Upper lobe of right lung (tissue), 1 donor: ENCODE data around the gene CELF4. TPM values are rescaled to one million over a fixed set of nuclear protein-coding genes. Genes with fewer than 3 reads are reported as not detected.

ENCODE experiments used
- ATAC-seq: fragments of 200-7000 bp; cut with Tn5 transposase; one replicate; pipeline ENCODE4 v1.9.1; 2020; ENCODE audit warnings: mild to moderate bottlenecking, moderate library complexity
- DNase-seq: peaks from one replicate; pipeline ENCODE4 v3.0.0-alpha.2; 2020
- H3K27ac ChIP-seq: fragments of 200-600 bp; one replicate; pipeline ENCODE4 v1.8.0; 2022
- H3K27me3 ChIP-seq: fragments of 200-600 bp; one replicate; pipeline ENCODE4 v1.8.0; 2022; ENCODE audit warnings: mild to moderate bottlenecking
- H3K36me3 ChIP-seq: fragments of 200-600 bp; one replicate; pipeline ENCODE4 v1.8.0; 2022
- H3K4me1 ChIP-seq: fragments of 200-600 bp; one replicate; pipeline ENCODE4 v1.8.0; 2022
- H3K4me3 ChIP-seq: fragments of 200-600 bp; one replicate; pipeline ENCODE4 v1.8.0; 2022; ENCODE audit warnings: mild to moderate bottlenecking
- H3K9me3 ChIP-seq: fragments of 200-600 bp; one replicate; pipeline ENCODE4 v1.8.0; 2022
- intact Hi-C: fragments of 100-400 bp; cut with DNase I; formaldehyde crosslinking; loops from one replicate; pipeline ENCODE4 v1.11.0; 2022
- total RNA-seq: library from RNA; stranded (reverse); fragmentation: NEBNext Ultra II Directional; extraction: Animal tissue kit (Norgen Biotek cat#: 25700); gene quantifications from one replicate; pipeline ENCODE4 v1.2.1, GENCODE V29; 2021
- TF ChIP-seq, protein P1 (sequence below): fragments of 200-600 bp; IDR thresholded peaks from one replicate; pipeline ENCODE4 v1.8.0; 2022; ENCODE audit warnings: antibody characterized with exemption
- donor health status: DM: no; HTN: yes; CAD: no; lungs with severe emphysema.

Gene CELF4
- total RNA-seq, 1 donor from 2014 or later: 1.2 TPM

DNA sequence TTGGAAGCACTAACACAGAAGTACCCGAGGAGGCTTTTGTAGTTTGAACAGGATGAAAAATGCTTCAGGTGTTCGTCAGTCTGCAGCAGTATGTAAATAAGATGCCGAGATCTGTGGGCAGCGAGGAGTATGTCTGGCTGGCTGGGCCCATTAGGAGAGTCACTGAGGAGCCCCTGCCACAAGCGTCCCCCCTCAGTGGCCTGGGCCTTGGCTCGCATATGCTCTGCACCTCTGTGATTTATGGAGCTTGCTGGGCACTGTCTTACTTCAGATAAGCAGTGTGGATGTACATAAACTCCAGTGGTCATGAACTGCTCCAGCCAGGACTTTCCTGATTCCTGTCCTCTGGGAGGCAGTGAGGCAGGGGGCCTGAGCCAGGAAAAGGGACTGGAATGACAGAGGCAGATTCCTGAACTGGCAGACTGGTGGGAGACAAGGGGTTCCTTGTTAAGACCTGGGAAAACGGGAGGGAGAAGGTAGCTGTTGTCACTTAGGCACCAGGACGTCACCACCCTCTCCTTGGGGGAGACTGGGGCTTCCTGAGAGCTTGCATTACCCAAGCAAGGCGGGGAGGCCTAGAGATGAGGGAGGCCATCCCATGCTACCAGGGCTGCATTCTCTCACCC lies 46.0 kb downstream of the CELF4 start:
- Histone ChIP-seq H3K27ac (no peak overlapping the region), H3K36me3 (no peaks in the 10 kb centered on the region), H3K4me3 (no peak overlapping the region), H3K9me3 (no peaks in the 10 kb centered on the region), H3K27me3 (peaks cover 22% of the 10 kb centered on the region), H3K4me1 (no peaks in the 10 kb centered on the region)
- no peak for ATAC-seq
- TF ChIP-seq, protein P1, sequence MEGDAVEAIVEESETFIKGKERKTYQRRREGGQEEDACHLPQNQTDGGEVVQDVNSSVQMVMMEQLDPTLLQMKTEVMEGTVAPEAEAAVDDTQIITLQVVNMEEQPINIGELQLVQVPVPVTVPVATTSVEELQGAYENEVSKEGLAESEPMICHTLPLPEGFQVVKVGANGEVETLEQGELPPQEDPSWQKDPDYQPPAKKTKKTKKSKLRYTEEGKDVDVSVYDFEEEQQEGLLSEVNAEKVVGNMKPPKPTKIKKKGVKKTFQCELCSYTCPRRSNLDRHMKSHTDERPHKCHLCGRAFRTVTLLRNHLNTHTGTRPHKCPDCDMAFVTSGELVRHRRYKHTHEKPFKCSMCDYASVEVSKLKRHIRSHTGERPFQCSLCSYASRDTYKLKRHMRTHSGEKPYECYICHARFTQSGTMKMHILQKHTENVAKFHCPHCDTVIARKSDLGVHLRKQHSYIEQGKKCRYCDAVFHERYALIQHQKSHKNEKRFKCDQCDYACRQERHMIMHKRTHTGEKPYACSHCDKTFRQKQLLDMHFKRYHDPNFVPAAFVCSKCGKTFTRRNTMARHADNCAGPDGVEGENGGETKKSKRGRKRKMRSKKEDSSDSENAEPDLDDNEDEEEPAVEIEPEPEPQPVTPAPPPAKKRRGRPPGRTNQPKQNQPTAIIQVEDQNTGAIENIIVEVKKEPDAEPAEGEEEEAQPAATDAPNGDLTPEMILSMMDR: no peak
- intact Hi-C loops: no loop called here
- DNase-seq: no peak

DNA sequence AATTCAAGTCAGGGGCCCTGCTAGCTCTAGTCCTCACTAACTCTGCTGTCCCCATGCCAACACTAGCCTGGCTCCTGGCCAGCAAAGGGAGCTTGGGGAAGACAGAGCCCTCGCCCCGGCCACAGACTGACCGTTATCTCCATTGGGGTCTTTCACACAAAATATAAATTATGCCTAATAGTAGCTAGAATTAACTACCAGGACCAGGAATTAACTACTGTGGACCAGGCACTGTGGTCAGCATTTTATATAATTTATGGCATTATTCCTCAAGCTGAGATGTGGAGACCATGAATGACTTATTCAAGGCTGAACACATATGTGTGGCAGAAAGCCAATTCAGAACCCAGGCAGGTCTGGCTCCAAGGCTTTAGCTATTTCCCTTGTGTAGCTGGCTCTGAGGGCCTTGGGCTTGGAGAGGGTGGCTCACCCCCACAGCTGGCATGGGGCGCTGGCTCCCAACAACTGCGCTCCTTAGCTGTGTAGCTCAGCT lies 49.2 kb downstream of the CELF4 start:
- Histone ChIP-seq H3K4me1 (no peaks in the 10 kb centered on the region), H3K9me3 (no peaks in the 10 kb centered on the region), H3K36me3 (no peaks in the 10 kb centered on the region), H3K27me3 (no peaks in the 10 kb centered on the region), H3K27ac (no peak overlapping the region), H3K4me3 (no peak overlapping the region)
- ATAC-seq (no peak), DNase-seq (no peak)
- intact Hi-C loops: no loop called here
- TF ChIP-seq, protein P1: no peak

DNA sequence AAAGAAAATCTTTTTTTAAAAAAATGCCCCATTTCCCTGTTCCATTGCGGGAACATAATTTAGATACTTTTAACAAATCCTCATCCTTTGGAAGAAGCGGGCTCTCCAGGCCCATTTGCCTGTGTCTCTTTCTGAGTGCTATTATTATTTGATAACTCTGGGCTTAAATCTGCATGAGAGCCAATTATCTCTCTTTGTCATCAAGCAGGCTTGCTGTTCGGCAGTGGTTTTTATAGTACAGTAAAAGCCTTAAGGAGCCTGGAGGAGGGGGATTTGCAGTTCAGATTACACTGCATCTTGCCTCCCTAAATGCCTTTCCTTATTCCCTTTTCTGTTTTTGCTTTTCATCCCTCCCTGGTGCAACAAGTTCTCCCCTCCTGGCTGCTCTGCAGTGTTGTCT lies 50.6 kb downstream of the CELF4 start:
- Histone ChIP-seq H3K27me3 (no peaks in the 10 kb centered on the region), H3K4me1 (no peaks in the 10 kb centered on the region), H3K36me3 (no peaks in the 10 kb centered on the region), H3K4me3 (no peak overlapping the region), H3K9me3 (no peaks in the 10 kb centered on the region), H3K27ac (no peak overlapping the region)
- DNase-seq: no peak
- TF ChIP-seq, protein P1: no peak
- intact Hi-C loops: no loop called here
- ATAC-seq: no peak

DNA sequence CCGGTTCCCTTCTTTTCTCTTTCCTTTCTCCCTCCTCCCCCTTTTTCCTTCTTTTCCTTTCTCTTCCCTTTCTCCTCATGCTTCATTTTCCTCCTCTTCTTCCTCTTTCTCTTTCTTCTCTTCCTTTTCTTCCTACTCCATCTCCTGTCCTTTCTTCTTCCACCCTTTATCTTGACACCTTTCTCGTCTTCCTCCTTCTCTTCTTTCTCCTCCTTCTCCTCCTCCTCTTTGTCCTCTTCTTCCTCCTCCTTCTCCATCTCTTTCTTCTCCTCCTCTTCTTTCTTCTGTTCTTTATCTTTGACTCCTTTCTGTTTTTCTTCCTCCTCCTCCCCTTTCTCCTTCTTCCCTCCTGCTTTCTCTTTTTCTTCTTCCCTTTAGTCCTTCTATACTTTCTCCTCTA lies 53.2 kb downstream of the CELF4 start:
- no peaks in the 10 kb centered on the region for H3K9me3 ChIP-seq
- no peak for DNase-seq
- H3K27me3 ChIP-seq: no peaks in the 10 kb centered on the region
- no peaks in the 10 kb centered on the region for H3K36me3 ChIP-seq
- TF ChIP-seq, protein P1: no peak
- intact Hi-C loops: no loop called here
- H3K4me1 ChIP-seq: no peaks in the 10 kb centered on the region
- no peak overlapping the region for H3K4me3 ChIP-seq
- H3K27ac ChIP-seq: no peak overlapping the region
- ATAC-seq: no peak

DNA sequence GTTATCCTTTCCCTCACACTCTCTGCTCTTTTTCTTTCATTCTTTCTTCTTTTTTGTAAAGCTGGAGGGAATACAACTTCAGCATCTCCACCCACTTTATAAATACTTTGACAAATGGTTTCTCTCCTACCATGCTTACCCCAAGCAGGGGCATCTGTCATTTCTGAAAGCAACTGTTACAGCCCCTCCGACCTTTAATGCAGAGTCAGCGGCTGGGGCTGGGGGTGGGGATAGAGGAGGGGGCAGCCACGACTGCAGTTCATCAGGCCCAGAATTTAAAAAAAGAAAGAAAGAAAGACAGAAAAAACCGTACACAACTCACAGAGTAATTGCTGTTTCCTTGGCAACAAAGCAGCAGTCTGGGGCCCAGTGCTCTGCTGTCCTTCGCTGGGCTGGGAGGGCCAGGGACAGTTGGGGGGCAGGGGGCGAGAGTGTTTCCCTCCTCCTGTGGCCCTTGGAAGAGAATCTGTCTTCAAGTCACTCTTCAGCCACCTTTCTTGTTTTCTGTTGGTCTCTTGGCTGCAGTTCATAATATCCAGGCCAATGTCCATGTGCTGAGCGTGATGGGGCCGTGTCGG lies 53.8 kb downstream of the CELF4 start:
- TF ChIP-seq, protein P1: no peak
- Histone ChIP-seq H3K4me3 (no peak overlapping the region), H3K27me3 (no peaks in the 10 kb centered on the region), H3K36me3 (no peaks in the 10 kb centered on the region), H3K27ac (no peak overlapping the region), H3K4me1 (no peaks in the 10 kb centered on the region), H3K9me3 (no peaks in the 10 kb centered on the region)
- no peak for DNase-seq
- intact Hi-C loops: no loop called here
- ATAC-seq: no peak
